Hepatocyte (in vitro differentiated cells): Measurements from ENCODE around the gene LDLRAD3.

Experiments used
- EZH2 ChIP-seq: fragments of 200-600 bp; sonication (generic); IDR thresholded peaks from 2 replicates; pipeline ENCODE4 v1.6.1; 2016; ENCODE audit warnings: antibody characterized with exemption, mild to moderate bottlenecking, borderline replicate concordance
- EZH2phosphoT487 ChIP-seq: fragments of 200-600 bp; sonication (generic); IDR thresholded peaks from one replicate; pipeline ENCODE4 v1.6.1; 2018; ENCODE audit warnings: antibody characterized with exemption, mild to moderate bottlenecking, low read depth, moderate library complexity; ENCODE audit not compliant: unreplicated experiment, severe bottlenecking
- TF ChIP-seq, protein P1 (sequence below): fragments of 200-600 bp; sonication (generic); IDR thresholded peaks from 2 replicates; pipeline ENCODE4 v1.5.1; 2016; ENCODE audit warnings: antibody characterized with exemption, mild to moderate bottlenecking; ENCODE audit not compliant: poor library complexity

DNA sequence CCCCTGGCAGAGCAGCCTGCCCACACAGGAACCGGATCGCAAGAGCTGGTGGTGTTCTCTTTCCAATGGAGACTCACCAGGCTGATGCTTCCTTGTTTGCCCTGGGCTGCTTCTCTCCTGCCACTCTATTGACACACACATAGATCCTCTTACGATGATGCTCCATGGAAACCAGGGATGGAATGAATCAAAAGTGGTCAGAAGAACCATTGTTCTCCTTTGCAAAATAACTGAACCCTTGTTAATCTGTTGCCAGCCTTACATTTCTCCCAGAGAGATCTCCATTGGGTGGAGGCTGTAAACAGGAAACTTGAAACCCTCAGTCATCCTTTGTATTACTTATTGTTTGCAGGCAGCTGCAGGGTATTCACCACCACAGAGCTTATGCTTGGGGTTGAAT lies 24.6 kb upstream of the LDLRAD3 start:
- TF ChIP-seq, protein P1, sequence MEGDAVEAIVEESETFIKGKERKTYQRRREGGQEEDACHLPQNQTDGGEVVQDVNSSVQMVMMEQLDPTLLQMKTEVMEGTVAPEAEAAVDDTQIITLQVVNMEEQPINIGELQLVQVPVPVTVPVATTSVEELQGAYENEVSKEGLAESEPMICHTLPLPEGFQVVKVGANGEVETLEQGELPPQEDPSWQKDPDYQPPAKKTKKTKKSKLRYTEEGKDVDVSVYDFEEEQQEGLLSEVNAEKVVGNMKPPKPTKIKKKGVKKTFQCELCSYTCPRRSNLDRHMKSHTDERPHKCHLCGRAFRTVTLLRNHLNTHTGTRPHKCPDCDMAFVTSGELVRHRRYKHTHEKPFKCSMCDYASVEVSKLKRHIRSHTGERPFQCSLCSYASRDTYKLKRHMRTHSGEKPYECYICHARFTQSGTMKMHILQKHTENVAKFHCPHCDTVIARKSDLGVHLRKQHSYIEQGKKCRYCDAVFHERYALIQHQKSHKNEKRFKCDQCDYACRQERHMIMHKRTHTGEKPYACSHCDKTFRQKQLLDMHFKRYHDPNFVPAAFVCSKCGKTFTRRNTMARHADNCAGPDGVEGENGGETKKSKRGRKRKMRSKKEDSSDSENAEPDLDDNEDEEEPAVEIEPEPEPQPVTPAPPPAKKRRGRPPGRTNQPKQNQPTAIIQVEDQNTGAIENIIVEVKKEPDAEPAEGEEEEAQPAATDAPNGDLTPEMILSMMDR: no peak
- TF ChIP-seq EZH2phosphoT487: no peak
- no peak for TF ChIP-seq EZH2
